22Rv1 (cell line): ENCODE measurements around the gene CDK14.

Experiments used
- CTCF ChIP-seq: fragments of 450-650 bp; IDR thresholded peaks from 2 replicates; pipeline ENCODE4 v1.5.1; 2017; ENCODE audit warnings: mild to moderate bottlenecking
- ZFX ChIP-seq: fragments of 450-650 bp; IDR thresholded peaks from 2 replicates; pipeline ENCODE4 v1.6.1; 2017; ENCODE audit warnings: antibody characterized with exemption, borderline replicate concordance

GRCh38 chr7:90604383-90604782, 8.3 kb downstream of the CDK14 start:
- TF ChIP-seq CTCF (no peak), ZFX (no peak)
